Ishikawa (cell line): ENCODE measurements around the gene NF2.

Experiments used
- CEBPB ChIP-seq: IDR thresholded peaks from 2 replicates; pipeline ENCODE4 v1.6.1; 2012
- CREB1 ChIP-seq: IDR thresholded peaks from 2 replicates; pipeline ENCODE4 v1.6.1; 2012; ENCODE audit warnings: low read depth
- EGR1 ChIP-seq: IDR thresholded peaks from 2 replicates; pipeline ENCODE4 v1.6.1; 2012
- EP300 ChIP-seq: IDR thresholded peaks from 2 replicates; pipeline ENCODE4 v1.6.1; 2012; ENCODE audit warnings: borderline replicate concordance
- FOXM1 ChIP-seq: IDR thresholded peaks from 2 replicates; pipeline ENCODE4 v1.6.1; 2012; ENCODE audit warnings: low read depth, borderline replicate concordance
- NFIC ChIP-seq: IDR thresholded peaks from 2 replicates; pipeline ENCODE4 v1.6.1; 2012
- RAD21 ChIP-seq: IDR thresholded peaks from 2 replicates; pipeline ENCODE4 v1.6.1; 2012; ENCODE audit warnings: low read depth
- TAF1 ChIP-seq: IDR thresholded peaks from 2 replicates; pipeline ENCODE4 v1.6.1; 2012; ENCODE audit warnings: low read depth, mild to moderate bottlenecking
- TCF12 ChIP-seq: IDR thresholded peaks from 2 replicates; pipeline ENCODE4 v1.6.1; 2012; ENCODE audit warnings: low read depth
- TEAD4 ChIP-seq: IDR thresholded peaks from 2 replicates; pipeline ENCODE4 v1.6.1; 2012
- YY1 ChIP-seq: IDR thresholded peaks from 2 replicates; pipeline ENCODE4 v1.6.1; 2012; ENCODE audit warnings: low read depth
- ZBTB7A ChIP-seq: IDR thresholded peaks from 2 replicates; pipeline ENCODE4 v1.6.1; 2012; ENCODE audit warnings: low read depth
- TF ChIP-seq, protein P1 (sequence below): IDR thresholded peaks from 2 replicates; pipeline ENCODE4 v1.6.1; 2012
- TF ChIP-seq, protein P2 (sequence below): IDR thresholded peaks from 2 replicates; pipeline ENCODE4 v1.6.1; 2012
- TF ChIP-seq, protein P3 (sequence below): IDR thresholded peaks from 2 replicates; pipeline ENCODE4 v1.6.1; 2012; ENCODE audit warnings: low read depth, mild to moderate bottlenecking

NF2 gene

DNA sequence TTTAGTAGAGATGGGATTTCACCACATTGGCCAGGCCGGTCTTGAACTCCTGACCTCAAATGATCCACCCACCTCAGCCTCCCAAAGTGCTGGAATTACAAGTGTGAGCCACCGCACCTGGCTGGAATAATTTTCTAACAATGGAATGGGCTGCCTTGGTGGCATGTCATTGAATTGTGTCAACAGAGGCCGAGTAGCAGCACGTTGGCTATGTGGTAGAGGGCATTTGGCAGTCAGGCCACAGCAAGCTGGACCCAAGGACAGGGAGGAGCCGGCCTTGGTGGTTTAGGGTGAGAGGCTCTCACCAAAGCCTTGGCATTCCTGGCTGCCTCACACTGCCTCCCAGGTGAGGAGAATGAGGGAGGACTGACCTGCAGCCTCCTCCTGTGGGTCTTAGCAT, 18.5 kb upstream of the NF2 start:
- TF ChIP-seq CREB1 (no peak), YY1 (no peak), NFIC (no peak), TEAD4 (no peak), RAD21 (no peak), TCF12 (no peak), EGR1 (no peak), FOXM1 (no peak), CEBPB (no peak)
- TF ChIP-seq, protein P1, sequence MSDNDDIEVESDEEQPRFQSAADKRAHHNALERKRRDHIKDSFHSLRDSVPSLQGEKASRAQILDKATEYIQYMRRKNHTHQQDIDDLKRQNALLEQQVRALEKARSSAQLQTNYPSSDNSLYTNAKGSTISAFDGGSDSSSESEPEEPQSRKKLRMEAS, result no peak
- TF ChIP-seq, protein P2, sequence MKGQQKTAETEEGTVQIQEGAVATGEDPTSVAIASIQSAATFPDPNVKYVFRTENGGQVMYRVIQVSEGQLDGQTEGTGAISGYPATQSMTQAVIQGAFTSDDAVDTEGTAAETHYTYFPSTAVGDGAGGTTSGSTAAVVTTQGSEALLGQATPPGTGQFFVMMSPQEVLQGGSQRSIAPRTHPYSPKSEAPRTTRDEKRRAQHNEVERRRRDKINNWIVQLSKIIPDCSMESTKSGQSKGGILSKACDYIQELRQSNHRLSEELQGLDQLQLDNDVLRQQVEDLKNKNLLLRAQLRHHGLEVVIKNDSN, result no peak

DNA sequence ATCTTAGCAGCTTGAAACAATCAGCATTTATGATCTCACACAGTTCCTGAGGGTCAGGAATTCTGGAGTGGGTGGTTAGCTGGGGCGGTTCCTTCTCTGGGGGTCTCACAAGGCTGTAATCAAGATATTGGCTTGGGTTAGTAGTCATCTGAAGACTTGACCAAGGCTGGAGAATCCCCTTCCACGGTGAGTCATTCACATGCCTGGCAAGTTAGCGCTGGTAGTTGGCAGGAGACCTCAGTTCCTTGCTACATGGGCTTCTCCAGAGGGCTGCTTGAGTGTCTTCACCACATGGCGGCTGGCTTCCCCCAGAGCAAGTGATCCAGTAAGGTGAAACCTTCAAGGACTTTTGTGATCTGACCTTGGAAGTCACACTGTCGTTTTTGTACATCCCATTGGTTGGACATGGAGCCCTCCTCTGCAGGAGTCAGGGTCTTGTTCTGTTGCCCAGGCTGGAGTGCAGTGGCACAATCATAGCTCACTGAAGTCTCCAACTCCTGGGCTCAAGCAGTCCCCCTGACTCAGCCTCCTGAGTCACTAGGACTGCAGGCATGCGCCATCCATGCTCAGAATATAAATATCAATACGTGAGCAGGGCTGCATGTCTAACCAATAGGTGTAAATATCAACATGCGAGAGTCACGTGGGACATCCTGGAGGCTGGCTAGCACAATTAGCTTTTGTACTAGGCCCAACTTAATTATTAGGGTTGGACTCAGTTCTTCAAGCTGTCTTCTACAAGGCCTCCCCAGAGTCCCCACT, 15.3 kb upstream of the NF2 start:
- TF ChIP-seq TEAD4 (no peak), EGR1 (no peak), RAD21 (no peak), FOXM1 (no peak), ZBTB7A (no peak), EP300 (no peak), TCF12 (no peak), YY1 (no peak), CREB1 (no peak), CEBPB (no peak), TAF1 (no peak), NFIC (no peak)
- TF ChIP-seq, protein P3, sequence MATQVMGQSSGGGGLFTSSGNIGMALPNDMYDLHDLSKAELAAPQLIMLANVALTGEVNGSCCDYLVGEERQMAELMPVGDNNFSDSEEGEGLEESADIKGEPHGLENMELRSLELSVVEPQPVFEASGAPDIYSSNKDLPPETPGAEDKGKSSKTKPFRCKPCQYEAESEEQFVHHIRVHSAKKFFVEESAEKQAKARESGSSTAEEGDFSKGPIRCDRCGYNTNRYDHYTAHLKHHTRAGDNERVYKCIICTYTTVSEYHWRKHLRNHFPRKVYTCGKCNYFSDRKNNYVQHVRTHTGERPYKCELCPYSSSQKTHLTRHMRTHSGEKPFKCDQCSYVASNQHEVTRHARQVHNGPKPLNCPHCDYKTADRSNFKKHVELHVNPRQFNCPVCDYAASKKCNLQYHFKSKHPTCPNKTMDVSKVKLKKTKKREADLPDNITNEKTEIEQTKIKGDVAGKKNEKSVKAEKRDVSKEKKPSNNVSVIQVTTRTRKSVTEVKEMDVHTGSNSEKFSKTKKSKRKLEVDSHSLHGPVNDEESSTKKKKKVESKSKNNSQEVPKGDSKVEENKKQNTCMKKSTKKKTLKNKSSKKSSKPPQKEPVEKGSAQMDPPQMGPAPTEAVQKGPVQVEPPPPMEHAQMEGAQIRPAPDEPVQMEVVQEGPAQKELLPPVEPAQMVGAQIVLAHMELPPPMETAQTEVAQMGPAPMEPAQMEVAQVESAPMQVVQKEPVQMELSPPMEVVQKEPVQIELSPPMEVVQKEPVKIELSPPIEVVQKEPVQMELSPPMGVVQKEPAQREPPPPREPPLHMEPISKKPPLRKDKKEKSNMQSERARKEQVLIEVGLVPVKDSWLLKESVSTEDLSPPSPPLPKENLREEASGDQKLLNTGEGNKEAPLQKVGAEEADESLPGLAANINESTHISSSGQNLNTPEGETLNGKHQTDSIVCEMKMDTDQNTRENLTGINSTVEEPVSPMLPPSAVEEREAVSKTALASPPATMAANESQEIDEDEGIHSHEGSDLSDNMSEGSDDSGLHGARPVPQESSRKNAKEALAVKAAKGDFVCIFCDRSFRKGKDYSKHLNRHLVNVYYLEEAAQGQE, result no peak
- TF ChIP-seq, protein P2, result no peak
- TF ChIP-seq, protein P1, result no peak

DNA sequence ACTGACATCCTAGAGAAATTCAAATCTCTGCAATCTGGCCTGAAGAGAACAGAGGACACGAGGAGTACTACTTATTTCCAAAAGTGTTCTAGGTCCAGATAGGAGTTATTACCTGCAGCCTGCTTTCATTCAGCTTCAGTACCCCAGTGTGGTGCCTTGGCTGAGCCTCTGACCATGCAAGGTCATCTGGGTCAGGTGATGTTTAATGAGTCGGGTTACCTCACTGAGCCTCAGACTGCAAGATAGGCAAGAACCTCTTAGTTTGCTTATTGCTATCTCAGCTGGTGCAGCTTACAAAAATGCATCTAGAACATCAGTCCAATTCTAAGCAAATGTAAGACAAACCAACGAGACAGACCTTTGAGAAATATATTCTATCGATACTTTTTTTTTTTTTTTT, 9.5 kb upstream of the NF2 start:
- no peak for TF ChIP-seq ZBTB7A
- TF ChIP-seq, protein P3, result no peak
- TF ChIP-seq NFIC, result no peak
- no peak for TF ChIP-seq EP300

DNA sequence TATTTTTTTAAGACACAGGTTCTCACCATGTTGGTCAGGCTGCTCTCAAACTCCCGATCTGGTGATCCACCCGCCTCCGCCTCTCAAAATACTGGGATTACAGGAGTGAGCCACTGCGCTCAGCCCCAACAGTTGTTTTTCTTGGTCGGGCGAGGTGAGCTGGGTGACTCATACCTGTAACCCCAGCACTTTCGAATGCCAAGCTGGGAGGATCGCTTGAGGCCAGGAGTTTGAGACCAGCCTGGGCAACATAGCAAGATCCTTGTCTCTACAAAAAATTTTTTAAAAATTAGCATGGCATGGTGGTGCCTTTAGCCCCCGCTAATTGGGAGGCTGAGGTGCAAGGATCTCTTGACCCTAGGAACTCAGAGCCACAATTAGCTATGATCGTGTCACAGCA, 7.0 kb upstream of the NF2 start:
- TF ChIP-seq CEBPB (no peak), FOXM1 (no peak), YY1 (no peak), NFIC (no peak), TEAD4 (no peak)
- TF ChIP-seq, protein P1, result no peak

DNA sequence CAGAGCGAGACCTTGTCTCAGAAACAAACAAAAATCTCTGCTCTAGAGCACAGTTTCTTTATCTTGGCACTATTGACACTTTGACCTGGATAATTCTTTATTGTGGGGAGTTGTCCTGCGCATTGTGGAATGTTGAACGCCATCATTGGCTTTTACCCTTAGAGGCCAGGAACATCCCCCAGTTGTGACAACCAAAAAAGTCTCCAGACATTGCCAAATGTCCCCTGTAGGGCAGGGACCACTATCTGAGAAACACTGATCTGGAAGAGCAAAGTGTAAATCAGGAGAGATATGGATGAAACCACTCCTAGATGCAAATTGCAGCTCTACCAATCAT, 4.8 kb upstream of the NF2 start:
- TF ChIP-seq, protein P2, result no peak
- no peak for TF ChIP-seq NFIC
- TF ChIP-seq RAD21, result no peak
- TF ChIP-seq EP300, result no peak
- TF ChIP-seq YY1, result no peak
- TF ChIP-seq FOXM1, result no peak
- no peak for TF ChIP-seq TEAD4
- TF ChIP-seq, protein P1, result no peak
- TF ChIP-seq EGR1, result no peak
- no peak for TF ChIP-seq CEBPB
- TF ChIP-seq CREB1, result no peak
- TF ChIP-seq ZBTB7A, result no peak
- no peak for TF ChIP-seq TCF12
- TF ChIP-seq, protein P3, result no peak
- no peak for TF ChIP-seq TAF1
